Stimulated activated CD4-positive, alpha-beta T cell treated with anti-CD3 and anti-CD28 coated beads, Interleukin-12 subunit alpha, Interleukin-12 subunit beta, amount 100 ng/mL, for 48 hours (primary cell): Measurements from ENCODE around the gene TRIP13.

Experiments used
- DNase-seq, 3 donors: peaks; one replicate each; pipeline ENCODE4 v3.0.0-alpha.2; 2020; ENCODE audit warnings: low read depth in 2 of 3, low spot score in 1 of 3

Gene TRIP13

DNA sequence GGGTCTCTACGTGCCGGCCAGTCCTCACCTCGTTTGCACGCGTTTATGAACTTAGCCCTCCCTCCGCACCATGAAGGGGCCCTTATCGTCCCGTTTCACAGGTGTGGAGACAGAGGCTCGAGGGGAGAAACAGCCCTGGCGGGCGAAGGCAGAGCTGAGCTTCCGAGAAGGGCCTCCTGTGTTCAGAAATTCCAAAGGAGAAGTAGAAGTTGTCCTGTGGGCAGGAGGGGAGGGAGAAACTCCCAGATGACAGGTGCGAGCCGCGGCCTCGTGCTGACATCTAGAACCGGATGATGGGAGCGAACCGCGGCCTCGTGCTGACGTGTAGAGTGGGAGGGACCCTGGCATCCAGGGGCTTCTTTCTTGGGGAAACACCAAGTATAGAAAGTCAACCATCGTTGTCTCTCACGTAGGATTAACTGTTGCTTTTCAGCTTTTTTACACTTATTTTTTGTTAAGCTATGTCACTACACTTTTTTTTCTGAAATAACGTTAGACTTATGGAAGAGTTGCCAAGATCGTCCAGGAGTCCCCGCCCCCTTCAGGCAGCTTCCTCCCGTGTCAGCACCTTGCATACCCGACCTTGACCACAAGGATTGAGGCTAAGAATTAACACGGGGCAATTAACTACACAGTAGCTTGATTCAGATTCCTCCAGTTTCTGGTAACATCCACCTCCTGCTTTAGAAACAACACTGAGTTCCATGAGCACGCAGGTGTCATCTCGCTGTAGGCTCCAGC lies 73.1 kb downstream of the TRIP13 start:
- DNase-seq: no peak

GRCh38 chr5:966345-966710 lies 73.6 kb downstream of the TRIP13 start:
- no peak for DNase-seq

DNA sequence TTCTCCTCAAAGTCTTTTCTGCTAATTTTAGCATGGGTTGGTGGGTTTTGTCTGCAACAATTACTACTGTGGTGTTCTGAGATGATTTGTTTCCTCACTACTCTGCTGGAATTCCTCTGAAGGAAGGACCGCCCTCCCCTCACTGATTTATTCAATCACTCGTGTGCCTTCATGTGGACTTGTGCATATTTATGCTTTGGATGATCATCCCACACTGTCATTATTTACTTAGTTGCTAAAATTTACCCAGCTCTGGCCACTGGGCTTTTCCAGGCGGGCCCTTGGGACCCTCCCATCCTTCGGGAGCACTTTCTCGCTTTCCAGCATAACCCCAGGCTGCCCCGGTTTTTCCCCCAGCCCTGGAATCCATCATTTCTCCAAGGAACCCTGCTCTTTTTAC lies 74.3 kb downstream of the TRIP13 start:
- DNase-seq: no peak
